ENCODE measurements around the gene SNAI1. TPM values are rescaled to one million over a fixed set of nuclear protein-coding genes. Genes with fewer than 3 reads are reported as not detected.
"Not testable (repeated sequence)": the region's sequence is repeated elsewhere in the genome, so short reads cannot be mapped to it uniquely, and the experiment has no call there.

Gene SNAI1
- total RNA-seq, 1 donor from 2014 or later = 3.9 TPM

GRCh38 chr20:49976542-49976941, 6.2 kb upstream of the SNAI1 start:
- Mint-ChIP-seq H3K9me3 (ENCODE audit: unreplicated experiment) (no peaks in the 10 kb centered on the region), H3K4me1 (ENCODE audit: low read depth, unreplicated experiment) (peaks cover 3% of the 10 kb centered on the region), H3K27me3 (ENCODE audit: unreplicated experiment) (peaks cover 2% of the 10 kb centered on the region), H3K36me3 (ENCODE audit: unreplicated experiment) (no peaks in the 10 kb centered on the region), H3K4me3 (ENCODE audit: unreplicated experiment) (no peak overlapping the region), H3K27ac (ENCODE audit: unreplicated experiment) (no peak overlapping the region)
- no peak for DNase-seq
- no peak for TF ChIP-seq CTCF (IDR thresholded peaks at IDR 0.05; ENCODE audit: partially characterized antibody, unreplicated experiment)

- DNase-seq; H3K4me3 Mint-ChIP-seq (ENCODE audit: unreplicated experiment); H3K27ac Mint-ChIP-seq (ENCODE audit: unreplicated experiment); H3K4me1 Mint-ChIP-seq (ENCODE audit: low read depth, unreplicated experiment); H3K9me3 Mint-ChIP-seq (ENCODE audit: unreplicated experiment); H3K36me3 Mint-ChIP-seq (ENCODE audit: unreplicated experiment); H3K27me3 Mint-ChIP-seq (ENCODE audit: unreplicated experiment): not testable (repeated sequence)
Observed at GRCh38 chr20:49977740-49978139, 5.0 kb upstream of the SNAI1 start.

- H3K4me1 Mint-ChIP-seq (ENCODE audit: low read depth, unreplicated experiment) = peaks cover 7% of the 10 kb centered on the region
- H3K36me3 Mint-ChIP-seq (ENCODE audit: unreplicated experiment) = no peaks in the 10 kb centered on the region
- DNase-seq = no peak
- peaks cover 3% of the 10 kb centered on the region for H3K27me3 Mint-ChIP-seq (ENCODE audit: unreplicated experiment)
- H3K9me3 Mint-ChIP-seq (ENCODE audit: unreplicated experiment) = peaks cover 5% of the 10 kb centered on the region
- no peak overlapping the region for H3K4me3 Mint-ChIP-seq (ENCODE audit: unreplicated experiment)
- no peak for TF ChIP-seq CTCF (IDR thresholded peaks at IDR 0.05; ENCODE audit: partially characterized antibody, unreplicated experiment)
- H3K27ac Mint-ChIP-seq (ENCODE audit: unreplicated experiment) = no peak overlapping the region
Observed at GRCh38 chr20:49978685-49979029, 4.1 kb upstream of the SNAI1 start.

- Mint-ChIP-seq H3K36me3 (ENCODE audit: unreplicated experiment) (no peaks in the 10 kb centered on the region), H3K27me3 (ENCODE audit: unreplicated experiment) (peaks cover 3% of the 10 kb centered on the region), H3K4me1 (ENCODE audit: low read depth, unreplicated experiment) (peaks cover 11% of the 10 kb centered on the region), H3K27ac (ENCODE audit: unreplicated experiment) (peak overlapping the region; percentile 50), H3K4me3 (ENCODE audit: unreplicated experiment) (peak overlapping the region; percentile 57), H3K9me3 (ENCODE audit: unreplicated experiment) (peaks cover 5% of the 10 kb centered on the region)
- TF ChIP-seq CTCF (IDR thresholded peaks at IDR 0.05; ENCODE audit: partially characterized antibody, unreplicated experiment) = peak; percentile 100
- DNase-seq = peak; percentile 79
Observed at GRCh38 chr20:49979030-49979832, 3.5 kb upstream of the SNAI1 start.

- H3K4me1 Mint-ChIP-seq (ENCODE audit: low read depth, unreplicated experiment) = peaks cover 17% of the 10 kb centered on the region
- H3K27me3 Mint-ChIP-seq (ENCODE audit: unreplicated experiment) = peaks cover 3% of the 10 kb centered on the region
- H3K27ac Mint-ChIP-seq (ENCODE audit: unreplicated experiment) = no peak overlapping the region
- DNase-seq = no peak
- no peak for TF ChIP-seq CTCF (IDR thresholded peaks at IDR 0.05; ENCODE audit: partially characterized antibody, unreplicated experiment)
- H3K9me3 Mint-ChIP-seq (ENCODE audit: unreplicated experiment) = peaks cover 5% of the 10 kb centered on the region
- no peaks in the 10 kb centered on the region for H3K36me3 Mint-ChIP-seq (ENCODE audit: unreplicated experiment)
- no peak overlapping the region for H3K4me3 Mint-ChIP-seq (ENCODE audit: unreplicated experiment)
Observed at GRCh38 chr20:49980140-49981008, 2.4 kb upstream of the SNAI1 start.

Data from glutamatergic neuron (in vitro differentiated cells).